T-cell (primary cell): ENCODE results near the gene EYA4. TPM values are rescaled to one million over a fixed set of nuclear protein-coding genes. Genes with fewer than 3 reads are reported as not detected.

Source experiments
- ATAC-seq, 4 experiments: fragments of 200-7000 bp in 3 of 4; fragments of 150-1000 bp in 1 of 4; cut with Tn5 transposase; replicated peaks in 1 of 4; 1 replicate in 3 of 4; 2 replicates in 1 of 4; pipeline ENCODE4 v1.10.0; 2021; ENCODE audit warnings: moderate library complexity in 3 of 4, mild to moderate bottlenecking in 2 of 4, moderate number of reproducible peaks in 1 of 4
- CTCF ChIA-PET, 2 donors: fragments of 300-600 bp; sonication (Branson Sonifier 250); formaldehyde crosslinking; loops; one replicate each; lab custom pipeline; 2022; ENCODE audit warnings: antibody characterized with exemption in 2 of 2; lab: Charles Lee
- POLR2A ChIA-PET, 2 donors: fragments of 300-600 bp; sonication (Branson Sonifier 250); formaldehyde crosslinking; loops; one replicate each; lab custom pipeline; 2022; ENCODE audit warnings: antibody characterized with exemption in 2 of 2; lab: Charles Lee
- DNase-seq, 35 experiments: peaks; one replicate each; pipeline versions ENCODE4 v3.0.0 to v3.0.0-alpha.2; 2013 to 2023
- H3K27ac ChIP-seq: one replicate; pipeline ENCODE4 v1.5.1; 2013; ENCODE audit warnings: low read length
- H3K27me3 ChIP-seq, 2 experiments: replicated peaks in 1 of 2; 1 replicate in 1 of 2; 2 replicates in 1 of 2; pipeline versions ENCODE4 v1.6.1 to v1.7.0; 2013; ENCODE audit warnings: low read length in 1 of 2, mixed read lengths in 1 of 2; ENCODE audit not compliant: control insufficient read depth in 2 of 2, insufficient read depth in 2 of 2; ENCODE audit errors: extremely low read depth in 1 of 2
- H3K36me3 ChIP-seq, 2 donors: 1 replicate in 1 of 2; 2 replicates in 1 of 2; pipeline versions ENCODE4 v1.6.1 to v1.7.0; 2013; ENCODE audit warnings: low read length in 1 of 2; ENCODE audit not compliant: control insufficient read depth in 2 of 2, insufficient read depth in 1 of 2; ENCODE audit errors: extremely low read depth in 1 of 2
- H3K4me1 ChIP-seq, 2 experiments: 1 replicate in 1 of 2; 2 replicates in 1 of 2; pipeline versions ENCODE4 v1.6.1 to v1.7.0; 2013; ENCODE audit warnings: low read length in 2 of 2, mixed read lengths in 1 of 2; ENCODE audit not compliant: insufficient read depth in 2 of 2, control insufficient read depth in 1 of 2; ENCODE audit errors: extremely low read depth in 1 of 2
- H3K4me3 ChIP-seq, 2 donors: 1 replicate in 1 of 2; 2 replicates in 1 of 2; pipeline versions ENCODE4 v1.5.1 to v1.7.0; 2013; ENCODE audit warnings: mild to moderate bottlenecking in 2 of 2, low read length in 1 of 2, moderate library complexity in 1 of 2; ENCODE audit not compliant: control insufficient read depth in 1 of 2; ENCODE audit errors: extremely low read depth in 1 of 2
- H3K9me3 ChIP-seq: 2 replicates; pipeline ENCODE4 v1.7.0; 2013
- H3K27ac Mint-ChIP-seq, 2 donors: one replicate each; pipeline ENCODE4 v1.8.0; 2020 to 2021; ENCODE audit warnings: mild to moderate bottlenecking in 2 of 2, mixed read lengths in 2 of 2
- H3K27me3 Mint-ChIP-seq, 2 donors: one replicate each; pipeline ENCODE4 v1.8.0; 2021 to 2022; ENCODE audit warnings: mixed read lengths in 2 of 2
- H3K36me3 Mint-ChIP-seq: one replicate; pipeline ENCODE4 v1.8.0; 2021; ENCODE audit warnings: mixed read lengths
- H3K4me1 Mint-ChIP-seq, 3 donors: one replicate each; pipeline ENCODE4 v1.8.0; 2020 to 2022; ENCODE audit warnings: mixed read lengths in 3 of 3, mild to moderate bottlenecking in 1 of 3
- H3K4me3 Mint-ChIP-seq, 3 donors: one replicate each; pipeline ENCODE4 v1.8.0; 2020 to 2022; ENCODE audit warnings: mild to moderate bottlenecking in 3 of 3, mixed read lengths in 3 of 3, moderate library complexity in 3 of 3
- H3K9me3 Mint-ChIP-seq, 3 donors: one replicate each; pipeline ENCODE4 v1.8.0; 2020 to 2022; ENCODE audit warnings: mixed read lengths in 3 of 3
- WGBS: methylation state at CpG from one replicate; pipeline ENCODE4 v1.1.5; 2013; ENCODE audit warnings: missing lambda C conversion rate; ENCODE audit not compliant: insufficient coverage; 5-methylcytosine and 5-hydroxymethylcytosine counted together
- total RNA-seq, 35 experiments: library from RNA in 6 of 35; stranded (reverse) in 6 of 35; fragments of 120-200 nt in 1 of 35; gene quantifications; one replicate each; pipeline versions ENCODE4 v1.2.1 to v1.2.4 and lab custom pipeline; 2013 to 2026

Gene EYA4
- total RNA-seq, 5 donors from 2014 or later (not counting 1 experiment from before 2014, with no cell fraction given), result 0.22 TPM; not detected in 4

- H3K36me3 ChIP-seq, result no peaks in the 10 kb centered on the region
- Mint-ChIP-seq H3K4me3 (no peak overlapping the region), H3K9me3 (peaks cover 2 to 7% (median 4%) of the 10 kb centered on the region in 3 donors), H3K4me1 (no peaks in the 10 kb centered on the region), H3K27ac (no peak overlapping the region), H3K36me3 (no peaks in the 10 kb centered on the region), H3K27me3 (no peaks in the 10 kb centered on the region)
- no peaks in the 10 kb centered on the region for H3K9me3 ChIP-seq
- no peak overlapping the region for H3K4me3 ChIP-seq
- H3K27me3 ChIP-seq, result no peaks in the 10 kb centered on the region
- ATAC-seq, result no peak
- no peaks in the 10 kb centered on the region for H3K4me1 ChIP-seq
- POLR2A ChIA-PET, result no interaction called here
- CTCF ChIA-PET, result no interaction called here
- H3K27ac ChIP-seq, result no peak overlapping the region
- DNase-seq, result no peak
Measured at GRCh38 chr6:133205304-133205703, 35.9 kb upstream of the EYA4 start.

GRCh38 chr6:133206942-133207341, 34.2 kb upstream of the EYA4 start:
- no peaks in the 10 kb centered on the region for H3K36me3 ChIP-seq
- H3K4me1 ChIP-seq, result no peaks in the 10 kb centered on the region
- H3K27ac Mint-ChIP-seq, result no peak overlapping the region
- H3K27me3 ChIP-seq, result no peaks in the 10 kb centered on the region
- CTCF ChIA-PET, result no interaction called here
- no peak overlapping the region for H3K4me3 Mint-ChIP-seq
- H3K27ac ChIP-seq, result no peak overlapping the region
- ATAC-seq, result no peak
- H3K36me3 Mint-ChIP-seq, result no peaks in the 10 kb centered on the region
- no peaks in the 10 kb centered on the region for H3K4me1 Mint-ChIP-seq
- peaks cover 0 to 3% of the 10 kb centered on the region in 2 donors for H3K27me3 Mint-ChIP-seq
- no peaks in the 10 kb centered on the region for H3K9me3 ChIP-seq
- 62% methylated on average over 2 of the region's 5 CpGs for WGBS
- H3K9me3 Mint-ChIP-seq, result peaks cover 2 to 10% (median 4%) of the 10 kb centered on the region in 3 donors
- no peak for DNase-seq
- POLR2A ChIA-PET, result no interaction called here
- no peak overlapping the region for H3K4me3 ChIP-seq

GRCh38 chr6:133207754-133208153, 33.4 kb upstream of the EYA4 start:
- H3K27ac Mint-ChIP-seq, result no peak overlapping the region
- H3K9me3 ChIP-seq, result no peaks in the 10 kb centered on the region
- peaks cover 2 to 10% (median 4%) of the 10 kb centered on the region in 3 donors for H3K9me3 Mint-ChIP-seq
- H3K27me3 ChIP-seq, result no peaks in the 10 kb centered on the region
- H3K27ac ChIP-seq, result no peak overlapping the region
- H3K36me3 ChIP-seq, result no peaks in the 10 kb centered on the region
- no peaks in the 10 kb centered on the region for H3K36me3 Mint-ChIP-seq
- CTCF ChIA-PET, result no interaction called here
- POLR2A ChIA-PET, result no interaction called here
- no peaks in the 10 kb centered on the region for H3K4me1 Mint-ChIP-seq
- H3K27me3 Mint-ChIP-seq, result peaks cover 0 to 3% of the 10 kb centered on the region in 2 donors
- DNase-seq (no peak), ATAC-seq (no peak)
- H3K4me3 Mint-ChIP-seq, result no peak overlapping the region
- H3K4me3 ChIP-seq, result no peak overlapping the region
- no peaks in the 10 kb centered on the region for H3K4me1 ChIP-seq

GRCh38 chr6:133208183-133208755, 32.9 kb upstream of the EYA4 start:
- Histone ChIP-seq H3K4me1 (no peaks in the 10 kb centered on the region), H3K27ac (no peak overlapping the region), H3K4me3 (no peak overlapping the region), H3K27me3 (no peaks in the 10 kb centered on the region), H3K9me3 (no peaks in the 10 kb centered on the region), H3K36me3 (no peaks in the 10 kb centered on the region)
- Mint-ChIP-seq H3K27ac (no peak overlapping the region), H3K36me3 (no peaks in the 10 kb centered on the region), H3K9me3 (peaks cover 2 to 10% (median 4%) of the 10 kb centered on the region in 3 donors), H3K4me3 (no peak overlapping the region), H3K4me1 (no peaks in the 10 kb centered on the region), H3K27me3 (peaks cover 0 to 3% of the 10 kb centered on the region in 2 donors)
- ChIA-PET CTCF (no interaction called here), POLR2A (no interaction called here)
- DNase-seq, result no peak
- ATAC-seq, result no peak
- 77% methylated on average over 3 of the region's 4 CpGs for WGBS

- ATAC-seq (no peak), DNase-seq (no peak)
- Mint-ChIP-seq H3K4me1 (no peaks in the 10 kb centered on the region), H3K4me3 (no peak overlapping the region), H3K36me3 (no peaks in the 10 kb centered on the region), H3K27me3 (peaks cover 0 to 4% of the 10 kb centered on the region in 2 donors), H3K9me3 (peaks cover 2 to 15% (median 9%) of the 10 kb centered on the region in 3 donors), H3K27ac (no peak overlapping the region)
- ChIA-PET CTCF (no interaction called here), POLR2A (no interaction called here)
- Histone ChIP-seq H3K4me1 (no peaks in the 10 kb centered on the region), H3K27me3 (no peaks in the 10 kb centered on the region), H3K36me3 (no peaks in the 10 kb centered on the region), H3K4me3 (no peak overlapping the region), H3K27ac (no peak overlapping the region), H3K9me3 (no peaks in the 10 kb centered on the region)
- WGBS, result no CpG with 5 or more reads among the region's 2 CpGs
Measured at GRCh38 chr6:133214267-133214666, 26.9 kb upstream of the EYA4 start.

GRCh38 chr6:133218852-133219251, 22.3 kb upstream of the EYA4 start:
- Histone ChIP-seq H3K27me3 (no peaks in the 10 kb centered on the region), H3K4me1 (no peaks in the 10 kb centered on the region), H3K27ac (no peak overlapping the region), H3K9me3 (no peaks in the 10 kb centered on the region), H3K4me3 (no peak overlapping the region), H3K36me3 (no peaks in the 10 kb centered on the region)
- DNase-seq, result no peak
- Mint-ChIP-seq H3K4me3 (no peak overlapping the region), H3K9me3 (peaks cover 5 to 9% (median 8%) of the 10 kb centered on the region in 3 donors), H3K27me3 (peaks cover 0 to 7% of the 10 kb centered on the region in 2 donors), H3K36me3 (no peaks in the 10 kb centered on the region), H3K27ac (no peak overlapping the region), H3K4me1 (no peaks in the 10 kb centered on the region)
- ChIA-PET POLR2A (no interaction called here), CTCF (no interaction called here)
- no CpG with 5 or more reads among the region's 3 CpGs for WGBS
- ATAC-seq, result no peak
